HTERT RPE-1 (cell line): ENCODE results near the gene SCG3.

Source experiments
- in situ Hi-C: fragments of 300-500 bp; cut with MboI; formaldehyde crosslinking; loops from 4 replicates; pipeline ENCODE4 v1.14.3; 2020; ENCODE audit warnings: low sequenced_read_pairs

Gene SCG3

GRCh38 chr15:51677452-51677851 lies 3.9 kb upstream of the SCG3 start:
- in situ Hi-C loops = no loop called here

GRCh38 chr15:51678096-51678495 lies 3.2 kb upstream of the SCG3 start:
- in situ Hi-C loops = no loop called here

GRCh38 chr15:51680321-51680720 lies 982 bp upstream of the SCG3 start:
- in situ Hi-C loops = no loop called here

GRCh38 chr15:51687565-51687964 lies 6.3 kb downstream of the SCG3 start:
- in situ Hi-C loops = no loop called here

- in situ Hi-C loops = no loop called here
Observed at GRCh38 chr15:51688863-51689262, 7.6 kb downstream of the SCG3 start.

GRCh38 chr15:51692154-51692553 lies 10.9 kb downstream of the SCG3 start:
- in situ Hi-C loops = no loop called here

- in situ Hi-C loops = no loop called here
Observed at GRCh38 chr15:51696566-51696965, 15.3 kb downstream of the SCG3 start.

- in situ Hi-C loops = no loop called here
Observed at GRCh38 chr15:51697163-51697562, 15.9 kb downstream of the SCG3 start.

GRCh38 chr15:51699373-51699772 lies 18.1 kb downstream of the SCG3 start:
- in situ Hi-C loops = no loop called here

GRCh38 chr15:51702710-51703109 lies 21.4 kb downstream of the SCG3 start:
- in situ Hi-C loops = no loop called here

- in situ Hi-C loops = no loop called here
Observed at GRCh38 chr15:51706291-51706690, 25.0 kb downstream of the SCG3 start.

- in situ Hi-C loops = no loop called here
Observed at GRCh38 chr15:51706926-51707608, 25.8 kb downstream of the SCG3 start.

- in situ Hi-C loops = no loop called here
Observed at GRCh38 chr15:51708013-51708412, 26.7 kb downstream of the SCG3 start.

GRCh38 chr15:51709031-51709430 lies 27.7 kb downstream of the SCG3 start:
- in situ Hi-C loops = no loop called here

- in situ Hi-C loops = no loop called here
Observed at GRCh38 chr15:51714162-51714561, 32.9 kb downstream of the SCG3 start.

GRCh38 chr15:51714911-51715310 lies 33.6 kb downstream of the SCG3 start:
- in situ Hi-C loops = no loop called here

- in situ Hi-C loops = no loop called here
Observed at GRCh38 chr15:51718219-51718618, 36.9 kb downstream of the SCG3 start.

- in situ Hi-C loops = no loop called here
Observed at GRCh38 chr15:51718746-51719145, 37.4 kb downstream of the SCG3 start.

GRCh38 chr15:51720201-51720995 lies 39.1 kb downstream of the SCG3 start:
- in situ Hi-C loops = no loop called here

GRCh38 chr15:51721199-51721960 lies 40.1 kb downstream of the SCG3 start:
- in situ Hi-C loops = no loop called here

- in situ Hi-C loops = no loop called here
Observed at GRCh38 chr15:51724199-51724598, 42.9 kb downstream of the SCG3 start.

GRCh38 chr15:51724673-51725072 lies 43.4 kb downstream of the SCG3 start:
- in situ Hi-C loops = no loop called here
